NCI-H2227 treated with DMSO at 0.1 percent for 48 hours (cell line): ENCODE results near the gene RHOF.
"Not testable (repeated sequence)": the region's sequence is repeated elsewhere in the genome, so short reads cannot be mapped to it uniquely, and the experiment has no call there.

Source experiments
- DNase-seq: peaks from one replicate; lab custom pipeline; 2025; lab: John Stamatoyannopoulos, UW

RHOF gene

GRCh38 chr12:121773011-121773777, 20.3 kb downstream of the RHOF start:
- DNase-seq = peak; percentile 40

DNA sequence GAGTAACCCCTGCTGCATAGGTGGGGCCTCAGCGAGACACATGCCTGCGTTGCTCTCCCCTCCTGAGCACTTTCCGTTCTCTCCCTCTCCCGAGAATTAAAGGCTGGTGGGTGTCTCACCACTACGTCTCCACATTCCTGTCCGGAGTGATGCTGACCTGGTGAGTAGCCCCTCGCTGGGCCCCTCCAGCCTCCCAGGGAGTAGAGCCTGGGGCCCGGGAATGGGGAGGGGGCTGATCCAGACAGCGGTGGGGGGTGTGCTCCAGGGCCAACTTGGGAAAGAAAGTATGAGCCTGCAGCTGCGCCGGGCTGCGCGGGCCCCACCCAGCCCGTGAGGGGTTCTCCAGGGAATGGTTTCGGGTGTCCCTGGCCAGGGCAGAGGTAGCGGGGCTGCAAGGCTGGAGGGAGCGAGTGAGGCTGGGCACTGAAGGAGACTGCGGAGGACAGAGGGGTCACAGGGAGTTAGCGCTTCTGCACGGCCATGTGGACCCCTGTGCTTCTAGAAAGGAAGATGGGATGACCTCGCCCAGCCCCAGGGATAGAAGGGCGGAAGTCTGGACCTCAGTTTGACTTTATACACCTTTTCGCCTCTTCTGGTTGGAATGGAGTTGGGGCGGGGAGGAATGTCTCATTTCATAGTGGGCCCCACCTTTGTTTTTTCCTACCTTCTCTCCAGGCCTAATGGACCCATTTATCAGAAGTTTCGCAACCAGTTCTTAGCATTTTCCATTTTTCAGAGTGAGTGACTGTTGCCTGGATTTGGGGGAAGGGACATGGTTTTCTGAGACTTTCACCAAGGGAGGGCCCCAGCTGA, 22.5 kb downstream of the RHOF start:
- DNase-seq = no peak

- no peak for DNase-seq
Observed at GRCh38 chr12:121770388-121770787, 23.1 kb downstream of the RHOF start.

DNA sequence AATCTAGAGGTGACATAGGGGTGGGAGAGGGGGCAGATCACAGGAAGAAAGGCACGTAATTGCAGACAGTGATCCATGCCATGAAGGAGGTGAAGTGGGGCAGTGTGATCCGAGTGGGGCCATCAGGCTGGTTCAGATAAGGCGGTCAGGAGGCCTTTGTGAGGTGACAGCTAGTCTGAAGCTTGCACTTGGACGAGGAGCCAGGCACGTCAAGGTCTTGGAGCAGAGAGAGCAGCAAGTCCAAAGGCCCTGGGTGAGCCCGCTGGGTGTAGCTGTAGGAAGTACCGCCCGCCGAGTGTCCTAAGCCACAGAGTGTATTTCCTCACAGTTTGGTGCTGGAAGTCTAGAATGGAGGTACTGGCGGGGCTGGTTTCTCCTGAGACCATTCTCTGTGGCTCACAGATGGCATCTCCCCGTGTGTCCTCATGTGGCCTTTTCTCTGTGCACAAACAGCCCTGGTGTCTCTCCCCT, 23.6 kb downstream of the RHOF start:
- no peak for DNase-seq

- DNase-seq = no peak
Observed at GRCh38 chr12:121769297-121769830, 24.1 kb downstream of the RHOF start.

- no peak for DNase-seq
Observed at GRCh38 chr12:121767525-121768016, 25.9 kb downstream of the RHOF start.

GRCh38 chr12:121766290-121767039, 27.0 kb downstream of the RHOF start:
- no peak for DNase-seq

DNA sequence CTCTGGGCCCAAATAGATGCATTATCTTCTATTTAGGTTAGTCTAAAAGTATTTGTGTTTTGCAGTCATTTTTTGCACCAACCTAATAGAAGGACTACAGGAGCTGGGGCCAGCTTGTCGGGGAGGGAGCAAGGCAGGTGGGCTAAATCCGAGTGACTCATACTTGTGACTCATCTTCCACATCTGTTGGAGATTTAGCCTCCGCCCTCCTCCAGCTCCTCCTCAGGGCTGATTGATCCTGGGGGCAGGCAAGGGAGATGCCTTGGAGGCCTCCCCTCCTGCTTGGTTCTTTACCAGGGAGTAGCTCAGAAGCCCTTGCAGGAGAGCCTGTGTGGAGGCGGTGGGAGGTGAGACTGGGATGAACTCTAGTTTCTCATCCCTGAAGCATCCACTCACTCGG, 27.9 kb downstream of the RHOF start:
- DNase-seq = no peak

DNA sequence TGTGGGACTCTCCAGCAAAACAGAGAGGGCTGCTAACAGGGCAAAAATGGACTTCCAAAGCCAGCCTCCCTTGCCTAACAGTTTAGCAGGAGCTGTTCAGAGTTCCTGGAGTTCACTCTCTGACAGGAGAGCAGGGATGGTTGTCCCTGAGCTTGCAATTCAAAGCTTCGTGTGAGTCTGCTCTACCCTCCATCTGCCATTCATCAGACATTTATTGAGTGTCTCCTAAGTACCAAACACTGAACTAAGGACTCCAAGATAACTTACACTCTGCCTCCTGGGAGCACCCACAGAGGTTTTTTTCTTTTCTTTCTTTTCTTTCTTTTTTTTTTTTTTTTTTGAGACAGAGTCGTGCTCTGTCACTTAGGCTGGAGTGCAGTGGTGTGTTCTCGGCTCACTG, 28.7 kb downstream of the RHOF start:
- no peak for DNase-seq

GRCh38 chr12:121762269-121762668, 31.2 kb downstream of the RHOF start:
- DNase-seq = no peak

DNA sequence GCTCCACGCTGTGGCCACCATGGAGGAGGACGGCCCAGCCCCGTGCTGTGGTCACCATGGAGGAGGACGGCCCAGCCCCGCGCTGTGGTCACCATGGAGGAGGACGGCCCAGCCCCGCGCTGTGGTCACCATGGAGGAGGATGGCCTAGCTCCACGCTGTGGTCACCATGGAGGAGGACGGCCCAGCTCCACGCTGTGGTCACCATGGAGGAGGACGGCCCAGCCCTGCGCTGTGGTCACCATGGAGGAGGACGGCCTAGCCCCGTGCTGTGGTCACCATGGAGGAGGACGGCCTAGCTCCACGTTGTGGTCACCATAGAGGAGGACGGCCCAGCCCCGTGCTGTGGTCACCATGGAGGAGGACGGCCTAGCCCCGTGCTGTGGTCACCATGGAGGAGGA, 35.0 kb downstream of the RHOF start:
- DNase-seq = not testable (repeated sequence)

GRCh38 chr12:121755591-121755990, 37.9 kb downstream of the RHOF start:
- DNase-seq = no peak

- DNase-seq = no peak
Observed at GRCh38 chr12:121754836-121755235, 38.7 kb downstream of the RHOF start.

DNA sequence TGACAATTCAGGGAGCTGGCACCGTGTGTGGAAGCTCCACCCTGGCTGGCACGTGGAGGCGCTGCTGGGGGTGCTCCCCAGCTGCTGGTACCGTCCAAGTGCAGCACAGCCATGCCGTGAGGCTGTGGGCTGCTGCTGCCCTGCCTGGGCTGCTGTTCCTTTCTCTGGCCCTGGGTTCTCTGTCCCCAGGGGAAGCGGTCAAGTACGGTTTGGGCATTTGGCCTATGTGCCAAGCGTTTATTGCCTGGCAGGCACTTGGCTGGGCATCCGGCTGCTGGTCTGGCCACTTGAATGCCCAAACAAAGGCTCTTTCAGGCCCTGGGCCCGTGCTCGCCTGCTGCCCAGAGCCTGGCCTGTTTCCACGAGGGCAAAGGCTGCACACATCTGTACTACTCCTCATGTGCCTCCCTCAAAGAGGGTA, 39.6 kb downstream of the RHOF start:
- no peak for DNase-seq

DNA sequence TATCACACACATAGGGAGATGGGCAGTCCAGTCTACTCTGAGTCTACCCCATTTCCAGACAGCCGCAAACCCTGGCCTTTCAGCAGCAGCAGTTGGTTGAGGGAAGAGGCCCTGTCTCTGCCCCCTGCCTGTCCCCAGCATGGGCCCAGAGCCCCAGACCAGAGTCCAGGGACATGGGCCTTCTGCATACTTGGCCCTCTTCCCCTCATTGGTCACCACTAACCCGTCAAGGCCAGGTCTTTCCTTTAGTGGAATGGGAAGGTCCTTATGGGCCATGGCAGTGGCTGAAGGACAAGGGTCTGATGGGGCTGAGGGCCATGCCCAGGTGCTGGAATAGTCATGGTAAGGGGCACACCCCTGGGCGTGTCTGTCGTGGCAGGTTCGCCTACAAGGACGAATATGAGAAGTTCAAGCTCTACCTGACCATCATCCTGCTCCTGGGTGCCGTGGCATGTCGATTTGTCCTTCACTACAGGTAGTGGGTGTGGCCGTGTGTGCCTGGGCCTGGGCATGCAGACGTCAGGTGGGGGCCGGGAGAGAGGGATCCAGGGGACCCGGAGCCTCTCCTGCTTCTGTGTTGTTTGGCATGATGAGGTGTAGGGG, 41.6 kb downstream of the RHOF start:
- DNase-seq = no peak

DNA sequence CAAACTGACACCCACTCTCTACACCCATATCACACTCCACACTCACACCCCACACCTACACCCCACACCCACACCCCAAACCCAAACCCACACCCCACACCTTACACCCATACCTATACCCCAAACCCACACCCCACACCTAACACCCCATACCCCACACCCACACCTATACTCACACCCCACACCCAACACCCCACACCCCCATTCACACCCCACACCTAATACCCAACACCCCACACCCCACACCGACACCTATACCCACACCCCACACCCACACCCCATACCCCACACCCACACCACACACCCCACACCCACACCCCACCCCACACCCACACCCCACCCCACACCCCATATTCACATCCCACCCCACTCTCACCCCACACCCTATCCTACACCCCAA, 42.5 kb downstream of the RHOF start:
- no peak for DNase-seq

DNA sequence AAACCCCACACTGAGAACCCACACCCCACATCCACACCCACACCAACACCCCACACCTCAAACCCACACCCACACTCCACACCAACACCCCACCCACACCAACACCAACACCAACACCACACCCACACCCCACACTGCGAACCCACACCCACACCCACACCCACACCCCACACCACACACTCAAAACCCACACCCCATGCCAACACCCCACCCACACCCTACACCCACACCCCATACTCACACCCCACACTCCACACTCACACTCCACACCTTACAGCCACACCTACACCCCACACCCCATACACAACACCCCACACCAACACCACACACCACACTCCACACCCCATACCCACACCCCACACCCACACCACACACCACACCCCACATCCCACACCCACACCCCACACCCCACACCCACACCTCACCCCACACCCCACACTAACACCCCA, 43.0 kb downstream of the RHOF start:
- DNase-seq = no peak

DNA sequence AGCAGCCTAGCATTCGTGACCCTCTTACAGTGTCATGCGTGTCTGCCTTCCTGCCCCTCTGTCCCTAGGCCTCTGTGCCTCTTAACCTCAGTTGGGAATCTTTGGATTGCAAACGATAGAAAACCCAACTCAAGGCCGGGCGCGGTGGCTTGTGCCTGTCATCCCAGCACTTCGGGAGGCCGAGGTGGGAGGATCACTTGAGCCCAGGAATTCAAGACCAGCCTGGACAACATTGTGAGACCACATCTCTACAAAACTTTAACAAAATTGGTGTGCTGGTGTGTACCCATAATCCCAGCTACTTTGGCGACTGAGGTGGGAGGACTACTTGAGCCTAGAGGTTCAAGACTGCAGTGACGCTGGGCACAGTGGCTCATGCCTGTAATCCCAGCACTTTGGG, 44.2 kb downstream of the RHOF start:
- no peak for DNase-seq

GRCh38 chr12:121748571-121749265, 44.8 kb downstream of the RHOF start:
- DNase-seq = peak; percentile 67

GRCh38 chr12:121748218-121748570, 45.3 kb downstream of the RHOF start:
- peak; percentile 43 for DNase-seq

- DNase-seq = not testable (repeated sequence)
Observed at GRCh38 chr12:121745545-121745944, 47.9 kb downstream of the RHOF start.
